ENCODE results near the gene OXLD1. TPM values are rescaled to one million over a fixed set of nuclear protein-coding genes. Genes with fewer than 3 reads are reported as not detected.

OXLD1 gene
- 41.9 TPM for polyA plus RNA-seq (2012; ENCODE audit: insufficient read depth, insufficient read length)

DNA sequence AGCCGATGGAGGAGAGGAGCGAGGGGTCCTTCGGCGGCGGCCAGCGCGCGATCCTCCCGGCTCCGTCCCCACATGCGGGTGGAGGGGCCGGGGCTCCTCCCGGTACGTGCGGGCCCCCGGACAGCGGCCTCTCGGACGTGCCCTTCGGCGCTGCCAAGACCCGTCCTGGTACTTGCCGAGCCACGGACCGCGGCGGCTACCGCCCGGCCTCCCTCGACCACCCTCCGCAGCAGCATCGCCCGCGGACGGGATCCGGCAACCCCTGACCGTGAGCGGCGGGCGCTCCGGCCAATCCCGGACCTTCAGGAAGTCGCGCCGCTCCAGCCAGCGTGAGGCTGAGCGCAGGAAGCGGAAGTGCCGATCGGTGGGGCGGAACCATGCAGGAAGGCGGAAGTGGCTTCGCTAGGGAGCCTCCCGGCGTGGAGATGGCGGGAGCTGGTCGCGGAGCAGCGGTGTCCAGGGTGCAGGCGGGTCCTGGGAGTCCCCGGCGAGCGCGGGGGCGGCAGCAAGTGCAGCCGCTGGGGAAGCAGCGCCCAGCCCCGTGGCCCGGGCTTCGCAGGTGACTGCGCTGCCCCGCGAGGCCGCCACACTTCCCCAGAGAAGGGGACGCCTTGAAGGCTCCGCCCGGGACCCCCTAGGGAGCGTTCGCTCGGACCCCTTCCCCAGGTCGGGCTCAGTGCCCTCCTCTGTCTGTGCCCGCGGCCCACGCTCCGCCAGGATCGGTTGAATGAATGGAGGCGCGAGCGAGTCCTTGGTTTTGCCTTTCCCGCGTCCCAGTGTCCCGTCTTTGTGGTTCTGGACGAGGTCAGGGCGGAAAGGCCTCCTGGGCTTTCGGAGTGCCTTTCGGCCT lies at the start of gene OXLD1, which contains the start of gene CCDC137:
Gene OXLD1 (minus strand): TSS at position 264 of the 850 bp plus-strand sequence. CDS start 28 bp downstream, at position 236.
Gene CCDC137 (plus strand): TSS at position 396 of the 850 bp plus-strand sequence. CDS start 30 bp downstream, at position 426.
- H3K4me3 ChIP-seq (ENCODE audit: low read length) = peak within 1 kb of the TSS; percentile 97
- DNase-seq (ENCODE audit: low read depth, low spot score) = peak; percentile 91

DNA sequence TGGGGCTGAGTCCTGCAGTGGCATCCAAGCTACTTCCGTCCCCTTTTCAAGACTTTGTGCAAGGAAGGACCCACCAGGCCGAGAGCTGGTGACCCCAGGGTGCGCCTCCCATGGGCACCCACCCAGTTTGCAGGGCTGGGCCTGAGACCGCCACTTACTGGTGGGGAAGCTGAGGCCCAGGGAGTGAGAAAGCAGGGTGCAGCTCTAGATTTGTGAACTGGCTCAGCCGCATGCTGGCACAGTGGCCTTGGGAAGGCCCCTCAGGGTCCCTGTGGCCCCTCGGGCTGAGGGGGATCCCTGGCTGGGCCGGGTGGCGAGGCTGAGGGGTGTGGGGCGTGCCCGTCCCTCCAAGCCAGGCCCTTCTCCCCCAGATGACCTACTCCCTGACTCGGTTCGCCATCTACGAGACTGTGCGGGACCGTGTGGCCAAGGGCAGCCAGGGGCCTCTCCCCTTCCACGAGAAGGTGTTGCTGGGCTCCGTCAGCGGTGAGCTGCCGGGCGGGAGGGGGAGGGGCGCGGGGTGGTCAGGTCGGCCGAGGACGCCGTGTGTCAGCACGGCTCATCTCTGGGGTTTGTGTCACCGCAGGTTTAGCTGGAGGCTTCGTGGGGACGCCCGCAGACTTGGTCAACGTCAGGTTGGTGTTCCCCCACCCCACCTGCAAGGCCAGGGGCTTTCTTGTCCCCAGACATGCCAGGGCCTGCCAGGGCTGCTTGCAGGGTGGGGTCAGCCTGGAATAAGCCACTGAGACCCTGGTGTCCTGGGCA lies 48.9 kb upstream of the OXLD1 start:
- DNase-seq (ENCODE audit: low read depth, low spot score) = no peak
- no peak overlapping the region for H3K4me3 ChIP-seq (ENCODE audit: low read length)

GRCh38 chr17:81714412-81715106 lies 48.2 kb upstream of the OXLD1 start:
- DNase-seq (ENCODE audit: low read depth, low spot score) = no peak
- H3K4me3 ChIP-seq (ENCODE audit: low read length) = no peak overlapping the region

- peak overlapping the region; percentile 83 for H3K4me3 ChIP-seq (ENCODE audit: low read length)
- no peak for DNase-seq (ENCODE audit: low read depth, low spot score)
Measured at GRCh38 chr17:81713556-81714411, 47.4 kb upstream of the OXLD1 start.

DNA sequence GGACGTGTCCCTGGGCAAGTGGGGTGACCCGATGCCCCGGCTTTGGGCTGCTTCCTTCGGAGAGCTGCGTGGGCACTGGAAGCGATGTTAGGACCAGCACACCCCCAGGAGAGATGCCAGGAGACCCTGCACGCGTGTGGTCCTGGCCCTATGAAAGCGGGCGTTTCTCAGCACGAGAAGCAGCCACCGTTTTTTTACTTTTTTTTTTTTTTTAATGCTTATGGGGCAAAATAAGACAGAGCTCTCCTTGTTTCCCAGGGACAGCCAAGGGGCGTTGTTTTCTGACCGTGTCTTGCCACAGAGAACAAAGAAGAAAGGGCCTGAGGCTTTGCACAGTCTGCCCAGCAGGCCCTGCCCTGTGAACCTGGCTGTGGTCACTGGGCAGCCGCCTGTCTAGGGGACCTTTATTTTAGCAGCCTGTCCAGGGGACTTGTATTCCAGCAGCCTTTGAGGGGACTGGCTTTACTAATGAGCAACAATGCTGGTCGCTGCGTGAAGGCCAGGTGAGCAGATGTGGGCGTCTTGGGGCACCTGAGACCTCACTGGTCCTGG lies 46.7 kb upstream of the OXLD1 start:
- H3K4me3 ChIP-seq (ENCODE audit: low read length) = peak overlapping the region; percentile 83
- DNase-seq (ENCODE audit: low read depth, low spot score) = no peak

DNA sequence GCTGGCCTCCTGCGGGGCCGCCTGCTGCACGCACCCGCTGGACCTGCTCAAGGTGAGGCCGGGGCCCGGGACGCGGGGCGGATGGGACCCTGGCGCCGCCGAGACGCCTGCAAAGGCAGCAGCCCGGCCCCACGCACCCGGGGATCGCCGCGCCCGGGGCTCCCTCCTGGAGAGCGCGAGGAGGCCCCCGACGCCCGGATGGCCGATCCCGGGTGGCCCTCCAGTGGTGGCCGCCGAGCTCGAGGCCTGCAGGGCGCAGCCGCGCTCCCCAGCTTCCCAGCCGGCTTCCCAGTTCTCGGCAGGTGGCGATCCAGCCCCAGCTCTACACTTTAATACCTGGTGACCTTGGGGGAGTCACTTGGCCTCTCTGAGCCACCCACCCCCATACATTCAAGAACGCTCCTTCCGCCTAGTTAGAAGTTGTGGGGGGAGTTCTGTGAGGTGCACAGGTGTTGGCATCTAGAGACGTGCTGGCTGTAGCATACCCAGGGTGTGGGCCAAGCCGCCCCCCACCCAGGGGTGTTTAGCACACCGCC lies 46.1 kb upstream of the OXLD1 start:
- no peak for DNase-seq (ENCODE audit: low read depth, low spot score)
- H3K4me3 ChIP-seq (ENCODE audit: low read length) = peak overlapping the region; percentile 83

- peak; percentile 58 for DNase-seq (ENCODE audit: low read depth, low spot score)
Measured at GRCh38 chr17:81711814-81712467, 45.5 kb upstream of the OXLD1 start, which contains the start of gene SLC25A10. TSS of gene SLC25A10 (plus strand) at chr17:81712284. CDS start at chr17:81712427, 143 bp downstream.

DNA sequence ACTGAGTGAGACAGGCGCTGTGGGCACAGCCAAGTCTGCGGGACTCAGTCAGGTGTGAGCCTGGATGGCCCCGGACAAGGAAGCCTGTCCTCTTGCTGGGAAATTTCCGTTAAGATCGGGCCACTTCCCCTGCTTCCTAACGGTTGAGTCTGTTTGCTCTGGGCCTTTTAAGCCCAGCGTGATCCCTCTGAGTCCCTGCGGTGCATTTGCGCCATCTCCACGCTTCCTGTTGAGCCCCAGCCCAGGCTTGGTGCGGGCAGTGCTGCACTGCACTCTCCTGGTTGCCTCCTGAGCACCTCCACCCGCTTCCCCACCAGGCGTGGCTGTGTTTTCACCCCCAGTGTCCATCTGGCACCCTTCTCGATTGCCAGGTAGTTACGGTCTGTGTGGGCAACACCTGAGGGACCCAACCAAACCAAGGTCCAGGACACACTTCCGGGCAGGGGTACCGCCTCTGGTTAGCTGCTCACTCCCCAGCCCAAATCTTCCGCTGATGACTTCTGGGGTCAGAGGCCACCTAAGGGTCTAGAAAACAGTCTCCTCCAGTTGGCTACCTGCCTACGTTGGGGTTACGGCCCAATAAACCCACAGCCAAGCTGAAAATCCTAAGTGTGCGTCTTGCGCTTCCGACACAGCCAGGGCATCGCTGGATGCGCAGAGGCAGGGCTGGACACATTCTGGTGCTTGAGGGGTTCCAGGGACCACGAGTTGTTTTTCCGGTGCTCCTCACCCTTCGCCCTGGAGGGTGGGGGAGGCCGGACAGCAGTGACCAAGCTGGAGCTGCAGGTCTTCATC lies 44.3 kb upstream of the OXLD1 start:
- no peak overlapping the region for H3K4me3 ChIP-seq (ENCODE audit: low read length)
- DNase-seq (ENCODE audit: low read depth, low spot score) = no peak

More at GRCh38 chr17:81711814-81712467, 45.5 kb upstream of the OXLD1 start, which contains the start of gene SLC25A10:
- peak within 1 kb of the TSS; percentile 83 for H3K4me3 ChIP-seq (ENCODE audit: low read length)

DNA sequence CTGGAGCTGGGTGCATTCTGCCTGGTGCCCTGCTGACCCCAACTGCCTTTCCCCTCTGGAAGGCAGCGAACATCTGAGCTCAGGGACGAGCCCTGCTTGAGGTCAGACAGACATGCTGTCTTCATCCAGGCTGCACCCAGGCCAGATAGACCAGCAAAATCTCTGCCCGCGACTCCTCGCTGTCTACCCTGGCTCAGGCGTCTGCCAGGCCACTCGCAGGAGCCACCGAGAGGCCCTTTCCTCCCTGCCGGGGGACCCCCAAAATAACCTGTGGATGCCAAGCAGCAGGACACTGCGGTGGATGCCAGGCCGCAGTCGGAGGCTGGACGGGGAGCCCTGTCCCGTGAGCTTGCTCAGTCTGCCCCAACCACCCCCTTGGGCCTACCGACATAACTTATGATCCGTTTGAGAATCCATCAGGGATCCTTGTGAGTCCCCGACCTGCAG lies 42.4 kb upstream of the OXLD1 start:
- no peak overlapping the region for H3K4me3 ChIP-seq (ENCODE audit: low read length)
- DNase-seq (ENCODE audit: low read depth, low spot score) = no peak

GRCh38 chr17:81707725-81708646 lies 41.6 kb upstream of the OXLD1 start:
- DNase-seq (ENCODE audit: low read depth, low spot score) = no peak
- H3K4me3 ChIP-seq (ENCODE audit: low read length) = no peak overlapping the region

GRCh38 chr17:81706757-81707624 lies 40.6 kb upstream of the OXLD1 start:
- DNase-seq (ENCODE audit: low read depth, low spot score) = no peak
- H3K4me3 ChIP-seq (ENCODE audit: low read length) = no peak overlapping the region

GRCh38 chr17:81706232-81706611 lies 39.8 kb upstream of the OXLD1 start:
- no peak for DNase-seq (ENCODE audit: low read depth, low spot score)
- no peak overlapping the region for H3K4me3 ChIP-seq (ENCODE audit: low read length)

- H3K4me3 ChIP-seq (ENCODE audit: low read length) = no peak overlapping the region
- DNase-seq (ENCODE audit: low read depth, low spot score) = no peak
Measured at GRCh38 chr17:81705518-81706231, 39.3 kb upstream of the OXLD1 start.
